Thyroid gland (tissue), 4 donors: ENCODE measurements around the gene BSG. TPM values are rescaled to one million over a fixed set of nuclear protein-coding genes. Genes with fewer than 3 reads are reported as not detected.
A peak's percentile ranks its signal among the peaks of the same experiment; 100 is the strongest.
"Not testable (repeated sequence)": the region's sequence is repeated elsewhere in the genome, so short reads cannot be mapped to it uniquely, and the experiment has no call there.

Experiments
- DNase-seq, 2 donors: peaks; one replicate each; pipeline ENCODE4 v3.0.0-alpha.2; 2019
- H3K27ac ChIP-seq, 3 donors: fragments of 200-600 bp; sonication (generic); 1 replicate in 2 of 3; 2 replicates in 1 of 3; pipeline ENCODE4 v1.5.1; 2016 to 2019; ENCODE audit warnings: mild to moderate bottlenecking in 1 of 3, moderate library complexity in 1 of 3
- H3K27me3 ChIP-seq: fragments of 200-600 bp; sonication (generic); one replicate; pipeline ENCODE4 v1.5.1; 2019
- H3K36me3 ChIP-seq, 2 donors: fragments of 200-600 bp; sonication (generic); one replicate each; pipeline ENCODE4 v1.5.1; 2016 to 2019
- H3K4me1 ChIP-seq, 2 donors: fragments of 200-600 bp; sonication (generic); one replicate each; pipeline ENCODE4 v1.5.1; 2017 to 2019
- H3K4me3 ChIP-seq, 3 donors: fragments of 200-600 bp; sonication (generic); replicated peaks in 1 of 3; 1 replicate in 2 of 3; 2 replicates in 1 of 3; pipeline ENCODE4 v1.5.1; 2016; ENCODE audit warnings: mild to moderate bottlenecking in 1 of 3
- H3K9me3 ChIP-seq: fragments of 200-600 bp; sonication (generic); one replicate; pipeline ENCODE4 v1.5.1; 2017
- CTCF ChIP-seq, 6 experiments: fragments of 200-600 bp in 3 of 6; fragments of 450-650 bp in 3 of 6; sonication (generic) in 3 of 6; IDR thresholded peaks; one replicate each; pipeline ENCODE4 v1.5.1; 2016 to 2019; ENCODE audit warnings: antibody characterized with exemption in 6 of 6, mild to moderate bottlenecking in 2 of 6, inconsistent platforms in 1 of 6, moderate library complexity in 1 of 6
- POLR2A ChIP-seq, 2 donors: fragments of 450-650 bp; IDR thresholded peaks; one replicate each; pipeline ENCODE4 v1.6.1; 2017; ENCODE audit warnings: antibody characterized with exemption in 2 of 2, mild to moderate bottlenecking in 2 of 2, moderate library complexity in 1 of 2
- WGBS, 2 donors: methylation state at CpG; one replicate each; pipeline ENCODE4 v1.1.5; 2017; 5-methylcytosine and 5-hydroxymethylcytosine counted together
- intact Hi-C: fragments of 100-400 bp; cut with DNase I; formaldehyde crosslinking; loops from one replicate; pipeline ENCODE4 v1.15.1; 2023
- total RNA-seq, 4 donors: library from RNA; depleted of rRNA; stranded (reverse); fragments of >200 nt; gene quantifications; one replicate each; pipeline ENCODE4 v1.2.3, GENCODE V29; 2016

Gene BSG
- total RNA-seq, 4 donors from 2014 or later: 349 to 702 (median 569) TPM

GRCh38 chr19:628168-628567 lies 55.8 kb downstream of the BSG start:
- no peak for DNase-seq
- Histone ChIP-seq H3K4me1 (peaks cover 8 to 13% of the 10 kb centered on the region in 2 donors), H3K27me3 (no peaks in the 10 kb centered on the region), H3K4me3 (no peak overlapping the region), H3K36me3 (peaks cover 17 to 27% of the 10 kb centered on the region in 2 donors), H3K9me3 (no peaks in the 10 kb centered on the region), H3K27ac (no peak overlapping the region)
- TF ChIP-seq POLR2A (IDR thresholded peaks at IDR 0.05) (no peak), CTCF (IDR thresholded peaks at IDR 0.05) (peak in 1 of 6 experiments; percentile 7)
- intact Hi-C loops: no loop called here
- 86 to 91% methylated on average over 19 of the region's 19 CpGs for WGBS, 2 donors

GRCh38 chr19:629515-629914 lies 57.1 kb downstream of the BSG start:
- 74 to 75% methylated on average over 23 to 25 of the region's 25 CpGs for WGBS, 2 donors
- DNase-seq, H3K9me3 ChIP-seq, H3K27ac ChIP-seq, H3K4me3 ChIP-seq, H3K27me3 ChIP-seq, intact Hi-C loops: not testable (repeated sequence)
- Histone ChIP-seq H3K36me3 (peaks cover 12 to 13% of the 10 kb centered on the region in 2 donors), H3K4me1 (peaks cover 15 to 19% of the 10 kb centered on the region in 2 donors)

- intact Hi-C loops: no loop called here
- WGBS, 2 donors: 93 to 98% methylated on average over 28 to 30 of the region's 30 CpGs
- Histone ChIP-seq H3K4me3 (no peak overlapping the region), H3K27me3 (no peaks in the 10 kb centered on the region), H3K36me3 (peaks cover 10 to 12% of the 10 kb centered on the region in 2 donors), H3K9me3 (no peaks in the 10 kb centered on the region), H3K27ac (no peak overlapping the region), H3K4me1 (peaks cover 16 to 21% of the 10 kb centered on the region in 2 donors)
- no peak for TF ChIP-seq POLR2A (IDR thresholded peaks at IDR 0.05)
- no peak for TF ChIP-seq CTCF (IDR thresholded peaks at IDR 0.05)
- no peak for DNase-seq
These were observed 57.7 kb downstream of the BSG start for GRCh38 chr19:629961-630714.

GRCh38 chr19:632579-633067 lies 60.2 kb downstream of the BSG start:
- no peak overlapping the region for H3K27ac ChIP-seq
- peak overlapping the region; percentile 22 to 90 (median 78) for H3K4me3 ChIP-seq
- peak in 1 of 2 donors; percentile 20 for DNase-seq
- TF ChIP-seq POLR2A (IDR thresholded peaks at IDR 0.05) (no peak), CTCF (IDR thresholded peaks at IDR 0.05) (no peak)
- no peaks in the 10 kb centered on the region for H3K27me3 ChIP-seq
- H3K36me3 ChIP-seq: peaks cover 3 to 12% of the 10 kb centered on the region in 2 donors
- 2 to 9% methylated on average over 16 to 25 of the region's 35 CpGs for WGBS, 2 donors
- H3K9me3 ChIP-seq: no peaks in the 10 kb centered on the region
- peaks cover 16 to 21% of the 10 kb centered on the region in 2 donors for H3K4me1 ChIP-seq
- intact Hi-C loops: no loop called here

Other genes starting within 250 kb of the BSG start
- gene MIER2, start 227.8 kb upstream of the BSG start, total RNA-seq: 10 to 100 TPM in 2 of 4 donors, 1 to 10 TPM in 2; 9.0 to 20.1 (median 11.2) TPM
- 10 to 100 TPM in 1 of 4 donors, 1 to 10 TPM in 2, under 1 TPM in 1; 0.54 to 14.7 (median 4.9) TPM for gene C2CD4C, start 163.4 kb upstream of the BSG start, total RNA-seq
- 10 to 100 TPM; 31.5 to 72.8 (median 48.8) TPM for gene SHC2, start 111.6 kb upstream of the BSG start, total RNA-seq
- 1 to 10 TPM in 1 of 4 donors, under 1 TPM in 1, not detected in 2; 0.56 to 3.1 TPM for gene MADCAM1, start 76.1 kb upstream of the BSG start, total RNA-seq
- gene TPGS1, start 65.1 kb upstream of the BSG start, total RNA-seq: 100 to 1,000 TPM in 2 of 4 donors, 10 to 100 TPM in 2; 50.8 to 147 (median 99.6) TPM
- gene CDC34, start 40.8 kb upstream of the BSG start, total RNA-seq: 10 to 100 TPM; 44.8 to 64.7 (median 48.2) TPM
- 1 to 10 TPM in 1 of 4 donors, under 1 TPM in 1, not detected in 2; 0.78 to 1.9 TPM for gene GZMM, start 28.5 kb upstream of the BSG start, total RNA-seq
- gene HCN2, start 17.3 kb downstream of the BSG start, total RNA-seq: not detected
- 10 to 100 TPM; 23.2 to 39.7 (median 33.1) TPM for gene POLRMT, start 60.9 kb downstream of the BSG start, total RNA-seq
- not detected for gene FGF22, start 67.3 kb downstream of the BSG start, total RNA-seq
- gene RNF126, start 90.6 kb downstream of the BSG start, total RNA-seq: 10 to 100 TPM; 41.4 to 55.5 (median 53.5) TPM
- gene FSTL3, start 103.8 kb downstream of the BSG start, total RNA-seq: 10 to 100 TPM; 16.2 to 73.4 (median 62.9) TPM
- not detected for gene PRSS57, start 122.9 kb downstream of the BSG start, total RNA-seq
- gene PALM, start 136.3 kb downstream of the BSG start, total RNA-seq: 10 to 100 TPM; 18.9 to 45.5 (median 27.7) TPM
- under 1 TPM in 2 of 4 donors, not detected in 2; 0.63 to 0.68 TPM for gene MISP, start 178.5 kb downstream of the BSG start, total RNA-seq
- 100 to 1,000 TPM; 161 to 277 (median 199) TPM for gene PTBP1, start 224.9 kb downstream of the BSG start, total RNA-seq
- not detected for gene PLPPR3, start 249.4 kb downstream of the BSG start, total RNA-seq